Endodermal cell (in vitro differentiated cells): ENCODE data around the gene TRAF3. TPM values are rescaled to one million over a fixed set of nuclear protein-coding genes. Genes with fewer than 3 reads are reported as not detected.

Experiments
- DNase-seq: peaks from one replicate; pipeline ENCODE4 v3.0.0-alpha.2; 2017
- H3K27ac ChIP-seq: 2 replicates; pipeline ENCODE4 v1.5.1; 2013; ENCODE audit warnings: mild to moderate bottlenecking, low read depth, low read length, moderate library complexity
- H3K27me3 ChIP-seq: 2 replicates; pipeline ENCODE4 v1.6.1; 2013; ENCODE audit warnings: mild to moderate bottlenecking, low read length, moderate library complexity; ENCODE audit not compliant: insufficient read depth, control insufficient read depth, poor library complexity, severe bottlenecking
- H3K36me3 ChIP-seq: 2 replicates; pipeline ENCODE4 v1.7.0; 2013; ENCODE audit warnings: mild to moderate bottlenecking, low read length, moderate library complexity; ENCODE audit not compliant: control insufficient read depth, insufficient read depth
- H3K4me1 ChIP-seq: one replicate; pipeline ENCODE4 v1.7.0; 2013; ENCODE audit warnings: low read length; ENCODE audit not compliant: control insufficient read depth, insufficient read depth
- H3K4me3 ChIP-seq: 2 replicates; pipeline ENCODE4 v1.5.1; 2013; ENCODE audit warnings: mild to moderate bottlenecking, low read length, moderate library complexity
- H3K9ac ChIP-seq: 2 replicates; pipeline ENCODE4 v1.6.1; 2013; ENCODE audit warnings: mild to moderate bottlenecking, low read length, moderate library complexity; ENCODE audit not compliant: poor library complexity, severe bottlenecking; ENCODE audit errors: extremely low read depth
- H3K9me3 ChIP-seq: 2 replicates; pipeline ENCODE4 v1.6.1; 2013; ENCODE audit warnings: mild to moderate bottlenecking, low read length, moderate library complexity; ENCODE audit not compliant: control insufficient read depth
- H3K27ac Mint-ChIP-seq: 2 replicates; pipeline ENCODE4 v1.8.0; 2020; ENCODE audit warnings: mixed read lengths
- H3K27me3 Mint-ChIP-seq: 2 replicates; pipeline ENCODE4 v1.8.0; 2021; ENCODE audit warnings: mild to moderate bottlenecking, mixed read lengths; ENCODE audit not compliant: insufficient read depth
- H3K36me3 Mint-ChIP-seq: 2 replicates; pipeline ENCODE4 v1.8.0; 2020; ENCODE audit warnings: low read depth, mixed read lengths
- H3K4me1 Mint-ChIP-seq: 2 replicates; pipeline ENCODE4 v1.8.0; 2020; ENCODE audit warnings: mixed read lengths
- H3K4me3 Mint-ChIP-seq: 2 replicates; pipeline ENCODE4 v1.8.0; 2020; ENCODE audit warnings: mild to moderate bottlenecking, moderate library complexity, mixed read lengths
- H3K9me3 Mint-ChIP-seq: 2 replicates; pipeline ENCODE4 v1.8.0; 2020; ENCODE audit warnings: mild to moderate bottlenecking, mixed read lengths
- WGBS, 2 experiments: methylation state at CpG; one replicate each; pipeline versions ENCODE4 v1.1.5 to v1.1.7; 2013; ENCODE audit warnings: missing lambda C conversion rate in 2 of 2, mixed read lengths in 1 of 2; ENCODE audit not compliant: insufficient coverage in 1 of 2, insufficient read length in 1 of 2; 5-methylcytosine and 5-hydroxymethylcytosine counted together
- total RNA-seq, 2 donors: library from RNA; stranded (reverse); fragmentation: NEBNext Ultra II Directional in 1 of 2; extraction: Animal tissue kit (Norgen Biotek cat#: 25700) in 1 of 2; gene quantifications; 2 replicates in 1 of 2; 3 replicates in 1 of 2; pipeline ENCODE4 v1.2.1, GENCODE V29; 2021
- TF ChIP-seq, protein P1 (sequence below): fragments of 200-600 bp; sonication (generic); conservative IDR thresholded peaks from 2 replicates; pipeline ENCODE4 v1.5.0; 2021; ENCODE audit warnings: antibody characterized with exemption, mild to moderate bottlenecking

Gene TRAF3
- total RNA-seq, 2 donors from 2014 or later, result 16.7 to 23.8 TPM

DNA sequence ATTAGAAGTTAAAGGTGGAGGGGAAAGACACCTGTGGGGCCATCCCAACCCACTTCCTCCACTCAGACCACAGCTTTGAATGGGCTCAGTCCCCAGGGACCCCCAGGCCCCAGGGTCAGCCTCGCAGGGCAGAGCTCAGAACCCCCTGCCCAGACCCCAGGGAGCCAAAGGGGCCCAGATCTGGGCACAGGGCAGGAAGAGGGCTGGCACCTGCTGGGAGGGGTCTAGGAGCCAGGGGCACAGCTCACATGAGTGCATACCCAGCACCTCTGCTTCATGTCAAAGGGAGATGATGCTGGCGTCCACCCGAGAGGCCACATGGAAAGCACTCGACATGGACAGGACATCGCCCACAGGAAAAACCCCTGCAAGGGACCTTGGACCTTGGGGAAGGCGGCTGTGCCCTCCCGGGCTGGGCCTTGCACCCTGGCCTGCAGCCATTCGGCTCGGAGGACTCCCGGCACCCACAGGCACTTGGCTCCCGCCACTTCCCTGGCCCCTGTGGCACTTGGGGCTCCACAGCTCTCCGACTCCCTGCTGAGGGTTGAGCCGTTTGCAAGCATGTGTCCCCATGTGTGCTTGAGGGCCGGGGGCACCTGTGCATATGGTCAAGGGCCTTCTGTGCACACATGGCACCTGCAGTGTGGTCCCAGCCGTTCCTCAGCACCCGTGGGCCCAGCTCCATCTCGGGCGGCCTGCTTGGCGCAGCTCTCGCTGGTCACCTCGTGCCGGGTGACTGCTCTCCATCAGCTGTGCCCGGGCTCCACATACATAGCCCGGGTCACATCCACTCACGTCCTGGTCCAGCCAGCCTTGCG, 137.4 kb downstream of the TRAF3 start:
- Histone ChIP-seq H3K36me3 (no peaks in the 10 kb centered on the region), H3K9ac (no peak overlapping the region), H3K27ac (no peak overlapping the region), H3K4me1 (no peaks in the 10 kb centered on the region), H3K9me3 (no peaks in the 10 kb centered on the region), H3K27me3 (no peaks in the 10 kb centered on the region), H3K4me3 (no peak overlapping the region)
- no peaks in the 10 kb centered on the region for H3K36me3 Mint-ChIP-seq
- no peaks in the 10 kb centered on the region for H3K9me3 Mint-ChIP-seq
- H3K4me3 Mint-ChIP-seq, result no peak overlapping the region
- no peaks in the 10 kb centered on the region for H3K27me3 Mint-ChIP-seq
- 93 to 95% methylated on average over 22 to 26 of the region's 26 CpGs for WGBS, 2 experiments
- no peaks in the 10 kb centered on the region for H3K4me1 Mint-ChIP-seq
- no peak for DNase-seq
- H3K27ac Mint-ChIP-seq, result no peak overlapping the region
- TF ChIP-seq, protein P1, sequence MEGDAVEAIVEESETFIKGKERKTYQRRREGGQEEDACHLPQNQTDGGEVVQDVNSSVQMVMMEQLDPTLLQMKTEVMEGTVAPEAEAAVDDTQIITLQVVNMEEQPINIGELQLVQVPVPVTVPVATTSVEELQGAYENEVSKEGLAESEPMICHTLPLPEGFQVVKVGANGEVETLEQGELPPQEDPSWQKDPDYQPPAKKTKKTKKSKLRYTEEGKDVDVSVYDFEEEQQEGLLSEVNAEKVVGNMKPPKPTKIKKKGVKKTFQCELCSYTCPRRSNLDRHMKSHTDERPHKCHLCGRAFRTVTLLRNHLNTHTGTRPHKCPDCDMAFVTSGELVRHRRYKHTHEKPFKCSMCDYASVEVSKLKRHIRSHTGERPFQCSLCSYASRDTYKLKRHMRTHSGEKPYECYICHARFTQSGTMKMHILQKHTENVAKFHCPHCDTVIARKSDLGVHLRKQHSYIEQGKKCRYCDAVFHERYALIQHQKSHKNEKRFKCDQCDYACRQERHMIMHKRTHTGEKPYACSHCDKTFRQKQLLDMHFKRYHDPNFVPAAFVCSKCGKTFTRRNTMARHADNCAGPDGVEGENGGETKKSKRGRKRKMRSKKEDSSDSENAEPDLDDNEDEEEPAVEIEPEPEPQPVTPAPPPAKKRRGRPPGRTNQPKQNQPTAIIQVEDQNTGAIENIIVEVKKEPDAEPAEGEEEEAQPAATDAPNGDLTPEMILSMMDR, result no peak

- H3K27ac Mint-ChIP-seq, result no peak overlapping the region
- 80 to 91% methylated on average over 5 to 19 of the region's 19 CpGs for WGBS, 2 experiments
Measured at GRCh38 chr14:102915292-102916110, 138.3 kb downstream of the TRAF3 start.

GRCh38 chr14:102916347-102917055, 139.3 kb downstream of the TRAF3 start:
- H3K9me3 Mint-ChIP-seq, result no peaks in the 10 kb centered on the region
- no peak overlapping the region for H3K4me3 ChIP-seq
- no peaks in the 10 kb centered on the region for H3K36me3 ChIP-seq
- H3K9me3 ChIP-seq, result no peaks in the 10 kb centered on the region
- no peak for DNase-seq
- H3K36me3 Mint-ChIP-seq, result no peaks in the 10 kb centered on the region
- no peaks in the 10 kb centered on the region for H3K4me1 Mint-ChIP-seq
- H3K9ac ChIP-seq, result no peak overlapping the region
- 90 to 91% methylated on average over 18 of the region's 18 CpGs for WGBS, 2 experiments
- no peak overlapping the region for H3K27ac ChIP-seq
- H3K27me3 Mint-ChIP-seq, result no peaks in the 10 kb centered on the region
- H3K4me3 Mint-ChIP-seq, result no peak overlapping the region
- H3K27me3 ChIP-seq, result peaks cover 16% of the 10 kb centered on the region
- no peak overlapping the region for H3K27ac Mint-ChIP-seq
- TF ChIP-seq, protein P1, result no peak
- H3K4me1 ChIP-seq, result no peaks in the 10 kb centered on the region

More at GRCh38 chr14:102915292-102916110, 138.3 kb downstream of the TRAF3 start:
- Mint-ChIP-seq H3K36me3 (no peaks in the 10 kb centered on the region), H3K4me1 (no peaks in the 10 kb centered on the region), H3K27me3 (no peaks in the 10 kb centered on the region), H3K4me3 (no peak overlapping the region), H3K9me3 (no peaks in the 10 kb centered on the region)
- no peaks in the 10 kb centered on the region for H3K36me3 ChIP-seq
- H3K9me3 ChIP-seq, result no peaks in the 10 kb centered on the region
- no peak for DNase-seq
- no peak overlapping the region for H3K27ac ChIP-seq
- no peak overlapping the region for H3K4me3 ChIP-seq
- peaks cover 6% of the 10 kb centered on the region for H3K27me3 ChIP-seq
- TF ChIP-seq, protein P1, result no peak
- H3K9ac ChIP-seq, result no peak overlapping the region
- no peaks in the 10 kb centered on the region for H3K4me1 ChIP-seq
